GM12865 (cell line): Measurements from ENCODE around the gene GPR132.

Experiments
- DNase-seq: peaks from one replicate; pipeline ENCODE4 v3.0.0; 2010; ENCODE audit warnings: low read depth
- H3K4me3 ChIP-seq: 2 replicates; pipeline ENCODE4 v1.5.1; 2011; ENCODE audit warnings: mild to moderate bottlenecking, low read depth, low read length, control low read depth
- TF ChIP-seq, protein P1 (sequence below): IDR thresholded peaks from 2 replicates; pipeline ENCODE4 v1.5.1; 2011; ENCODE audit warnings: low read length, control low read depth, low read depth, inconsistent platforms; ENCODE audit not compliant: insufficient read depth; ENCODE audit errors: missing control alignments

GPR132 gene

DNA sequence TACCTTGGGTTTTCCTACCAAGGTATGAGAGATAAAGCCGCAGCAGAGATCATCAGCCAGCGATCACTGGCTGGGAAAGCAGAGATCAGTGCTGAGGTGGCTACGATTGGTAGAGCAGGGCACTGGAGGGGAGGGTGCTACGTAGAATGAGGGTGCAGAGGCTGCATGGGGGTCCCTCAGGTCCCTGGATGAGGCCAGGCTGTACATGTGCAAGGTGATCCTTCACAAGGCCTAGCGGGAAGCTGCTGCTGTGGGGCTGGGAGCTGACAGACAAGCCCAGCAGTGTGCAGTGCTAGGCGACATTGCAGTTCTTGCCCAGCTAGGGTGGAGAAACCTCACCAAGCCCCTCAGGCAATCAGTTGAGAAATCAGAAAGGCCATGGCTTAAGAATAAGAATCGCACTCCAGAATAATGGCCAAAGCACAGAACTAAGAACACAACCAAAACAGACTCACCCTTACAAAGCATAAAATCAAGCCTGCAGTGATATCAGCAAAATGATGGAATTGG is 37.2 kb upstream of the GPR132 start:
- DNase-seq = no peak
- TF ChIP-seq, protein P1, sequence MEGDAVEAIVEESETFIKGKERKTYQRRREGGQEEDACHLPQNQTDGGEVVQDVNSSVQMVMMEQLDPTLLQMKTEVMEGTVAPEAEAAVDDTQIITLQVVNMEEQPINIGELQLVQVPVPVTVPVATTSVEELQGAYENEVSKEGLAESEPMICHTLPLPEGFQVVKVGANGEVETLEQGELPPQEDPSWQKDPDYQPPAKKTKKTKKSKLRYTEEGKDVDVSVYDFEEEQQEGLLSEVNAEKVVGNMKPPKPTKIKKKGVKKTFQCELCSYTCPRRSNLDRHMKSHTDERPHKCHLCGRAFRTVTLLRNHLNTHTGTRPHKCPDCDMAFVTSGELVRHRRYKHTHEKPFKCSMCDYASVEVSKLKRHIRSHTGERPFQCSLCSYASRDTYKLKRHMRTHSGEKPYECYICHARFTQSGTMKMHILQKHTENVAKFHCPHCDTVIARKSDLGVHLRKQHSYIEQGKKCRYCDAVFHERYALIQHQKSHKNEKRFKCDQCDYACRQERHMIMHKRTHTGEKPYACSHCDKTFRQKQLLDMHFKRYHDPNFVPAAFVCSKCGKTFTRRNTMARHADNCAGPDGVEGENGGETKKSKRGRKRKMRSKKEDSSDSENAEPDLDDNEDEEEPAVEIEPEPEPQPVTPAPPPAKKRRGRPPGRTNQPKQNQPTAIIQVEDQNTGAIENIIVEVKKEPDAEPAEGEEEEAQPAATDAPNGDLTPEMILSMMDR = no peak
- H3K4me3 ChIP-seq = no peak overlapping the region

DNA sequence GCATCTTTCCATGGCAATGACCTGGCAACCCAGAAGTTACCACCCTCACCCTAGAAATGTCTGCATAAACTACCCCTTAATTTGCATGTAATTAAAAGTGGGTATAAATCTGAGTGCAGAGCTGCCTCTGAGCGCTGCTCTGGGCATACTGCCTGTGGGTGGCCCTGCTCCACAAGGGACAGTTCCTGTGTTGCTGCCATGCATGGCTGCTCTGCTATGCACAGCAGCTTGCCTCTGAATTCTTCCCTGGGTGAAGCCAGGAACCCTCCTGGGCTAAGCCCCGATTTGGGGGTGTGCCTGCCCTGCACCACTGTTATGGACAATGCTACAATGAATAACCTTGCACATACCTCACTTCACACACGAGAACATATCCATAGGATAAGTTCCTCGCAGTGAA is 35.7 kb upstream of the GPR132 start:
- no peak overlapping the region for H3K4me3 ChIP-seq
- TF ChIP-seq, protein P1 = no peak
- DNase-seq = no peak

DNA sequence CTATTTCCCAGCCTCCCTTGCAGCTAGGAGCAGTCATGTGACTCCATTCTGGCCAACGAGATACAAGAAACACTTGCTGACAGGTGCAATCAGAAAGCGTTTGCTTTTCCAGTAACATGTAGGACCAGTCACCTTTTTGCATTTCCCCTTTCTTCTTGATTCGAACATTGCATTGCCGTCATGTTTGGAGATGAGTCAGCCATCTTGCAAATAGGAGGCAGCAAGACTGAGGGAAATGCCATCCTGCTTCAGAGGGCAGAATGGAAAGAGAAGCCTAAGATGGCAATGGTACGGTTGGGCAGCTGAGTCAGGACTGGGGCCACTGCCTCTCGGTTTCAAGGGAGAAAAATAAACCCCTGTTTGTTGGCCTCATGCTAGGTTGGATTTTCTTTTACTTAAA is 34.5 kb upstream of the GPR132 start:
- TF ChIP-seq, protein P1 = no peak
- peak; percentile 14 for DNase-seq
- no peak overlapping the region for H3K4me3 ChIP-seq

- H3K4me3 ChIP-seq = no peak overlapping the region
- no peak for DNase-seq
- TF ChIP-seq, protein P1 = no peak
These were observed 33.1 kb upstream of the GPR132 start for GRCh38 chr14:105098316-105098715.

GRCh38 chr14:105097794-105098127 is 32.5 kb upstream of the GPR132 start:
- no peak overlapping the region for H3K4me3 ChIP-seq
- DNase-seq = no peak
- TF ChIP-seq, protein P1 = no peak

GRCh38 chr14:105096206-105096875 is 31.1 kb upstream of the GPR132 start:
- no peak for DNase-seq
- TF ChIP-seq, protein P1 = no peak
- H3K4me3 ChIP-seq = no peak overlapping the region

DNA sequence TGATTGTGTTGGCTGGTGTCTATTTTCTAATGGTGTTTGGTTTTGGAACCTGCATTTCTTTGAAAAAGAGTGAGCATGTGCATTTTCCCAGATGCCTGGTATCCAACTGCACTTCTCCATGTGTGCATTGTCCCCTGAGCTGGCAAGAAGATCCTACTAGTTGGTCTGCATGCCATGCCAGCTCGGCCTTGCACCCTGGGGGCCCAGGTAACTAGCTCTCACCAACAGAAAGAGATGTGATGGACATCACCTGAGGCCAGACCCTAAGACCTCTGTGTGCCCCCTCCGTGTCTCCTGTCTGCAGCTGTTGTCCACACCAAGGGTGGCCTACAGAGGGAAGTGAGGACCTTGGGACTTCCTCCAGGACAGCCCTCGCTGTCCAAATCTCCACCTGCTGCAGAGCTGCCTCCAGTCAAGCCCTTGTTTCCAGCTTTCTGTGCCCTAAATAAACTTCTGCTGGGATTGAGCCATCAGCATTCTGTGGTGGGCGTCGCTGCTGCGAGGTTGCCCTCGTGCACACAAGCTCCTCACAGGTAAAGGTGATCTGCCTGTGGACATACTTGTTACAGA is 30.1 kb upstream of the GPR132 start:
- no peak overlapping the region for H3K4me3 ChIP-seq
- TF ChIP-seq, protein P1 = no peak
- DNase-seq = no peak
